HG03095 (cell line): ENCODE data around the gene COL23A1.

Experiments used
- ATAC-seq: cut with Tn5 transposase; IDR thresholded peaks from one replicate; pipeline ENCODE4 v1.9.1; 2021; ENCODE audit warnings: moderate library complexity; ENCODE audit not compliant: unreplicated experiment

The COL23A1 gene

DNA sequence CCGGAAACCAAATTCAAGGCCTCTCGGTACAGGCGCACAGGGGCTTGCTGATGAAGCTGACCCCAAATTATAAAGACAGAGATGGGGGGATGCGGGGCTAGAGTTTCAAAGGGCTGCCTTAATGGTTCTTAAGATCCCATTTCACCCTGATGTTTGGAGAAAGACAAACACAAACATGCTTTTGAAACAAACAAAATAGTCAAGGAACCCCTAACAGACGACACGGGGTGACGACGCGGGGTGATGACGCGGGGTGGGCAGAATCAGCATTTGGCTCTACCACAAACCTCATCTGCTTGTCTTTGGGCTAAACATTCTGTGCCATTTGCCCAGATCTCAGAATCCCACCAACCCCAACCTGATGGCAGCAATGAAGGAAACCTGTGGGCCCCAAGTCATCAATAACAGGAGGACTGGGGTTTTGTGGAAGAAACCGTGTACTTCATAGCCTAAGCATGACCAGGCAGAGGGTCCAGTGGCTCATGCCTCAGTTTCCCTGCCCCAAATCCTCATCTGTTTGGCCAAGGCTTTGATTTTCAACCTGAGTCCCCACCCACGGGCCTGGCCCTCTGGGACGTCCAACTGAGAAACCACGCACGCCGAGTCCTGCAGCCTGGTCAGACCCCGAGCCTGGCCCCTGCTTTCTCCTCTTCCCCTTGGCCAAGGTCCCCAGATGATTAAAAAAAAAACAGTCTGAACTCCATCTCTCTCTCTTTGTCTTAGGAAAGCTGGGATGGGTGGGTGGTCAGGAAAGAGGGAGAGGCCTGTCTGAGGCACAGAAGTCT lies 148.5 kb downstream of the COL23A1 start:
- ATAC-seq = no peak

DNA sequence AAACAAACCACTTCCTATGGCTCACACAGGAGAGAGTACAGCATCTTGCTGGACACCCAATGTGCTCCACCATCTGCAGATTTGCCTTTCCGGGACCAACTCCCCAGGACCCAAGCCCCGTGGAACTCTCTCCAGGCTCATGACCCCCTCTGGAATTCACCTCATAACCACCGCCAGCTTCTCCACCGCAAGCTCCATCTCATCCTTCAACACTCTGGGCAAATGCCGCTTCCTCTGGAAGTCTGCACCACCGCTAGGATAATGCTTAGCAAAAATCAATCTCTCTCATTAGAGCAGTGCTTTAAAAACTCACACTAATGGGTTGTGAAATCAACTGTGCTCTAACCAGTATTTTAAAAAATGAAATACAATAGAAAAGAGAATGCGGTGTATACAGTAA lies 150.0 kb downstream of the COL23A1 start:
- ATAC-seq = no peak

DNA sequence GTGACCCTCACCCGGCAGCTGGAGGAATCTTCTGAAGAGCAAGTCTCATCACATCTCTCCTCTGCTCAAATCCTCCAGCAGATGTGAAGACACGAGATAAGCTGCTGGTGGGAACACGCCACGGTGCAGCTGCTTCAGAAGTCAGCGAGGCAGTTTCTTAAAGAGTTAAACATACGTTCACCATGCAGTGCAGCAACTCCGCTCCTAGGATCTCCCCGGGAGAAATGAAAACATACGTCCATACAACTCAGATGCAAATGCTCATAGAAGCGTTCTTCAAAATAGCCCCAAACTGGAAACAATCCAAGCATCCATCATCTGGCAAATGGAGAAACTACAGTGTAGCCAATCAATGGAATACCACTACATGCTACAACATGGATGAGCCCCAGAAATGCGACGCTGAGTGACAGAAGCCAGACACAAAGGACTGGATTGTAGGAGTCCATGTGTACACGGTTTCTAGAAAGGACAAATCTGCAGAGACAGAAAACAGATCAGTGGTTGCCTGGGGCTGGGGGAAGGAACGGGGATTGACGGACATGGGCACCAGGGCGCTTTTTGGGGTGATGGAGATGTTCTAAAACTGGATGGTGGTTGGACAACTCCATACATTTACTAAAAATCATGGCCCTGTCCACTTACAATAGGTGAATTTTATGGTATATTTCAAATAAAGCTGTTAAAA lies 150.6 kb downstream of the COL23A1 start:
- ATAC-seq = no peak

DNA sequence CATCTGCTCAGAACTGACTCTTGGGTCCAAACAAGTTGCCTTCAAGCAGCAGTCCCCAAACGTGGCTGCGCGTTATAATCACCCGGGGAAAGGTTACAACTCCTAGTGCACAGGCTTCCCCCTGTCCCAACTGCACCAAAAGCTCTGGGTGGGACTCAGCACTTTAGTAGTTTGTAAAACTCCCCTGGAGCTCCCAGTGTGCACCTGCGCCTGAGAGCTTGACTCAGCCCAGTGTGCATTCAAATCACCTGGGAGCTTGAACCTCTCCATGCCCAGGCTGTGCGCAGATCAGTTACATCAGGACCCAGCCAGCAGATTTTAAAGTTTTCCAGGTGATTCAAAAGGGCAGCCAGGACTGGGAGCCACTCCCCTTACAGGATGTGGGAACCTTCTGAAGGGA lies 151.4 kb downstream of the COL23A1 start:
- no peak for ATAC-seq

DNA sequence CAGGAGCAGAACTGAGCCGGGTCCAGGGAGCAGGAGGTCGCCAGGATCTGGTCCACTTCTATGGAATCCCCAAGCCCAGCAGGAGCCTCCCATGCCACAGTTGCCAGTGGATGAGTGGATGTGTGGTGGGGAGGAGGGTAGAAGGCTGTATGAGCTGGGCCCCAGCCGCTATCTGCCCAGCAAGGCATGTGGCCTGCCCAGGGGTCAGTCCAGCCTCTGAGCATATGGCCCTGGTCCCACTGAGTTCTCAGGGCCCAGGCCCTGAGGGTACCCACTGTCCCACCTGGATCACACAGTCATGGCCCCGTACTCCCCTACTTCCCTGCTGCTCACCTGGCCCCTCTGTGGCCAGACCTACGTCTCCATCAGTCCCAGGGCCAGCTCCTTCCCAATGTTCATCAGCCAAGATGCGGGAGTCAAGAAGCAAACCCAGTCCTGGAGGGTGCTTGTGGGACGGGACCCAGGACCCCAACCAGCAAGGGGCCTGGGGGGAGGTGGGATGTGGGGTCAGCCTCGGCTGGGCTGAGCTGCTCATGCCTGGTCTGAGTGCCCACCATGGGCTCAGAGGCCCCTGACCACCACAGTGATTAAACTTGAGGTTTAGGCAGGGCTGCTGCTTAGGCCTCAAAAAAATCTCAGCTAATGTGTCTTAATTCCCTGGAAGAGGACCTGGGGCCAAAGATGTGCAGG lies 152.7 kb downstream of the COL23A1 start:
- no peak for ATAC-seq

DNA sequence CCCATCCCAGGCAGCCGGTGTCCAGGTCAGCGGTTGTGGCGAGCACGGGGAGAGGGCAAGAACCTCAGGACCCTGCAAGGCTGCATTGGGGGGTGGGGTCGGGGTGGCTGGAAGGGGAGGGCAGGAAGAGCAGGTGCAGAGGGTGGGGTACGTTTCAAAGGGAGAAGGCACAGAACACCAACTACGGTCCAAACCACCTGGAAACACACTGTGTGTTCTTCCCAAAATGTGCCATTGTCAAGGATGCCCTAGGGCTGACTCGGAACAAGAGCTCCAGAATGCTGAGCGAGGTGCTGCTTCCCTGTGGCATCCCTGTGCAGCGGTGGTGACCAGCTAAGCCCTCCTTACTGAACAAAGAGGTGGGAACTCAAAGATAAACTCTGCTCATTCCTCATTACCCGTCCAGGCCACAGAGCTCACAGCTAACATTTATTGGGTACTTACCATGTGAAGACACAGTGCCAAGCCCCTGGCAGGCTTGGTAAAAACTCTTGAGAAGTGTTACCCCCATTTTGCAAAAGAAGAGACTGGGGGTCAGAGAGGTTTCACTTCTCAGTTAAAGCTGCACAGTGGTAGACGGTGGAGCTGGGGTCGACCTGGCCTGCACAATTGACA lies 153.8 kb downstream of the COL23A1 start:
- ATAC-seq = no peak

DNA sequence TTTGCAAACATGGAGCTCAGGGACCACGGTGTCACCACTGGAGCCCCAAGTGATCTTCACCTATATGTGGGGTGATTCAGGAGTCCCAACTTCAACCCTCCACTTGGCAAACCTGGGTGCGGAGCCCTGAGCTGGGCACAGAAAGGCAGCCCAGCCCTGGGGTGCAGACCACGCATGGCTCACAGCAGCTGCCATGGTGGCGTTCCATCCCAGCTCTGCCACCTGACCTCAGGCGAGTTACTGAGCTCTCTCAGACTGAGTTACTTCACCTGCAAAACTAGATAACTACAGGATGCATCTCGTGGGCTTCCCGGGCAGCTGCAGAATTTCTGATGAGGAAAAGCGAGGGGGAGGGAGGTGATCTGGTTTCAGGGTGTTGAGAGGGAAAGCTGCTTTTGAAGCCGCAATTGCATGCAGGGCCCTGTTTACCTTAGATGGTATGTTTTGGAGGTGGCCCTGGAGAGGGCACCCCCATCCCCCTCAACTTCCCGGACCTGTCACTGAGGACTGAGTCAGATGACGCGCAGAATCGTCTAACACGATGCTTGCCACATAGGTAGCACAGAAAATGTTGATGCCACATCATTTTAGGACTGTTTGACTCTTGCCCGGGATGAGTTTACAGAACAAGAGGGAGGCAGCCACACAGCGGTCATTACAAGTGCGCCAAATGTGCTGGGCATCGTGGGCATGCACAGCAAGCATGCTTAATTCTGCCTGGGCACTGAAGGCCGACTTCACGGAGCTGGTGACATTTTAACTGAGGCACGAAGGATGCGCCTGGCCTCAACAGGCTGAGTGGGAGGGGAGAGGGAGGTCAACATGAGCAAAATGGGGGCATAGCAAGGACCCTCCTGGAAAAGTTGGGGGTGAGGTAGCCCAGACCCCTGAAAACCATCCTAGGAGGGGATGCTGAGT lies 154.6 kb downstream of the COL23A1 start:
- ATAC-seq = no peak

DNA sequence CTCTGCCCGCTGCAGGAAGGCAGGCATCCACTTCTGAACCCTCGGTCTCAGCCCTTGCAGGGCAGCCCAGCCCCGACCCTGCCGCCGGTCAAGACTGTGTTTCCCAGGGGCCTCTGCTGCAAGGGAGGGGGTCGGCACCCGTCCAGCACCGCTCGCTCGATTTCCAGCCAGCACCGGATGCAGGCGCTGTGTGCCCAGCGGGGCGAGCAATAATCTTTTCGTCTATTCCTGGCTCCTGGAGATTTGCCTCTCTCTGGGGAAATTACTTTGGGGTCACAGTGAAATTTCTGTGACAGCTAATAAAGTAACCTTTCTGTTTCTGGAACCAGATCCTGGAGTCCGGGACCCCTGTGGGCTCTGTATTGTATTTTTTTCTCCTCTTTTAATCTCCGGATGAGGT lies 155.3 kb downstream of the COL23A1 start:
- no peak for ATAC-seq

DNA sequence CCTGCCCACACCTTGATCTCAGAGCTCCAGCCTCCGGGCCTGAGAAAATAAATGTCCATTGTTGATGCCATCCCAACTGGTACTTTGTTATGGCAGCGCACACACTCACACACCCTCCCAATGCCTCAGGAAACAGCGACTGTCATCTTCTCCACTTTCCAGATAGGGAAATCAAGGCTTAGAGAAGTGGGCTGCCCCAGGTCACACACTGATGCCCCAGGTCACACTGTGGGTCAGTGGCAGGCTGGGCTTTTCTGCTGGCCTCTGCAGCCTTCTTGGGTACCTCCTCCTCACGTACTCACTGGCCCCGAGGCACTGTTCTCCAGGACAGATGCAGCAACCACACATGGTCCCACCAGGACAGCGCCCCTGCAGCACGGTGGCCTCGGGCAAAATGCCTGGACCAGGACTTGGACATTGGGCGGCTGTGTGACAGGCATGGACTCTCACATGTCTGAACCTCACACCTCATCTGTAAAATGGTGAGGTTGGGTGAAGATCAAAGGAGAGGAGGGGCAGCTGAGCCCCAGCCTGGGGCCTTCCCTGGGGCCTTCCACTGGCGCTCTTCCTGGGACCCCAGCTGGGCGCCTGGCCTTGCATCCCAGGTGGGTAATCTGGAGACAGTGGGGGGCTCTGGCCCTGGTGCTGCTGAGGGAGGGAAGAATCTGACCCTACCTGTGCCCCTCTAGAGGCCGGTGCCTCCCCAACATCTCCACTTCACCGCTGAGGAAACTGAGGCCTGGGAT lies 156.0 kb downstream of the COL23A1 start:
- no peak for ATAC-seq

DNA sequence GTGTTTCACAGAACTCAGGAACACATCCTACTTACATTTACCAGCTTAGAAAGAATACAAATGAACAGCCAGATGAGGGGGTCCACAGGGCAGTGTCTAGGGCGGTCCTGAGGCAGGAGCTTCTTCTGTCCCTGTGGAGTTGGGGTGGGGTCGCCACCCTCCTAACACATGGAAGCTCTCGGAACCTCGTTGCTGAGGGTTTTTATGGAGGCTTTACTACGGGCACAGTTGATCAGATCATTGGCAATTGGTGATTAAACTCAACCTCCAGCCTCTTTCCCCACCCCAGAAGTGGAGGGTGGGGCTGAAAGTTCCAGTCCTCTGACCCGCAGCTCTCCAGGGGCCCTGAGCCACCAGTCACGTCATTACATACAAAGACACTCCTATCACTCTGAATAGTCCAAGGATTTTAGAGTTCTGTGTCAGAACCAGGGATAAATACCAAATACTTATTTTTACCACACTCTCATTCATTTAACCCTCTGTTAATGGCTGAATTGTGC lies 156.9 kb downstream of the COL23A1 start:
- no peak for ATAC-seq

DNA sequence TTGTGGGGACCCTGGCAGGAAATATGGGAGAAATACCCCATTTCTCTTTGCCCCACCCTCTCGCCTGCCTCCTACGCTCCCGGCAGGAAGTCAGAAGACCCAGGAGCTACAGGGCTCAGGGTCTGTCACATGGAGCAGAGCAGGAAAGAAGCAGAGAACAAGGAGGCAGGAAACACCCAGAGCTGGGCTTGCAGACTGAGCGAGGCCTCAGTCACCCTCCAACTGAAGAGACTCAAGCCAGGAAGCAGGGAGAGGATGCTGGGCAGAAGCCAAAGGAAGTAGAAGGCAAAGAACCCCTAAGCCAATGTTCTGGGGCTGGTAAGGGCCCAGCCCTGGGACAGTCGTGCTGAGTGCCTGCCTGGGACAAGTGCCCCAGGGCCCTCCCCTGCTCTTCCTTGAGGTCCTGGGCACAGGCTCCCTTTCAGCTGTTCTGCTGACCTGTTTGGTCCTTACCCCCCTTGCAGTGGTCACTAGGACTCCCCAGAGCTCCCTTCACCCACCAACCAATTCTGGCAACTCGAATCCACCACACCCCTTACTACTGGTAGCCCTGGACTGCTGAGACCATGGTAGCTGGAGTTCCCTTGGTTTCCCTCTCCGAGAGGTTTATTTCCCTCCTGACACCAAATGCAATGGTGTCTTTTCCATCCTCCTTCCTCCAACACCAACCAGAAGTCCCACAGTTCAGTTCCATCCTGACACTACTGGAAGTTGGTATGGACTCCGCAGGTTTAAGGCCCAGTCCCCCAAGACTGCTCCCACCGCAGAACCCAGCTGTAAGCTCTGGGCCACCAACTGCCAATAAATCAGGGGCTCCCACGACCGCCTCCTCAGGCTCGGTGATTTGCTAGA lies 157.5 kb downstream of the COL23A1 start:
- ATAC-seq = no peak

DNA sequence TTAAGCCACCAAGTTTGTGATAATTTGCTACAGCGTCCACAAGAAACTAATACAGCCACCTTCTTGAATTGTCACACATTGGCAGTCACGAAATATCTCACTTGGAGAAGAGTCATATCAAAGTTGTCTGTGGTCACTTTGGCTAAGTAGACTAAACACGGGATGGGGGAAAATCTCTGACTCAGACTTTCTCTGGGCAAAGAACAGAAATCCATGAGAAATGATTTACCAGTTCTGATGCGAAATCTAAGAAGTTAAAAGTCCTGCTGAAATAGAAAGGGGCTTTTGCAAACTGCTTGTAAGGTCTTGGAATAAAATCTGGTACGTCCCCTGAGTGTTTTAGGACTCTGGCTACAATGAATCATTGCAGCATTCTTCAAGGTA lies 158.4 kb downstream of the COL23A1 start:
- no peak for ATAC-seq

DNA sequence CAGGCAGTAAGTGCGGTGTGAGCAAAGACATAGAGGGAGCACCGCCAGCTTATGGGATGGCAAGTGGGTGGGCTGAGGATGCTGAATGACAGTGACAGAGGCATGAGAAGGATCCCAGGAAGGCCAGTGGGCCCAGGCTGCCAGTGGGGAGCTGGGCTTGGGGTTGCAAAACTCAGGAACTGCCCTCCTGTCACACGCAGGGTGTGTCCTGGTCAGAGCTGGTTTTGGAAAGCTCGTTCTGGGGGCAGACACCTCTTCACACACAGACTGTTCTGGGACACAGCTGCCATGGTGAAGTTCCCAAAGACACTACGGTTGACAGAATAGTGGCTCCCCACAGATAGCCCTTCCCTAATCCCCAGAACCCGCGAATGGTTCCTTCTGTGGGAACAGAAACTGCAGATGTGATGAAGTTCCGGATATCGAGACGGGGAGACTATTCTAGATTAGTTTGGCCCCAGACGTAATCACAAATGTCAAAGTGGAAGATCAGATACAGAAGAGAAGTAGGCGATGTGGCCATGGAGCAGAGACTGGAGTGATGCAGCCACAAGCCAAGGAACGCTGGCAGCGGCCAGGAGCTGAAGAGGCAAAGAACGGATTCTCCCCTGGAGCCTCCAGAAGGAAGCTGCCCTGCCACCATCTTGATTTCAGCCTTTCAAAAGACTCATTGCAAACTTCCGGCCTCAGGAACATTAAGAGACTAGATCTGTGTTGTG lies 159.0 kb downstream of the COL23A1 start:
- ATAC-seq = no peak

DNA sequence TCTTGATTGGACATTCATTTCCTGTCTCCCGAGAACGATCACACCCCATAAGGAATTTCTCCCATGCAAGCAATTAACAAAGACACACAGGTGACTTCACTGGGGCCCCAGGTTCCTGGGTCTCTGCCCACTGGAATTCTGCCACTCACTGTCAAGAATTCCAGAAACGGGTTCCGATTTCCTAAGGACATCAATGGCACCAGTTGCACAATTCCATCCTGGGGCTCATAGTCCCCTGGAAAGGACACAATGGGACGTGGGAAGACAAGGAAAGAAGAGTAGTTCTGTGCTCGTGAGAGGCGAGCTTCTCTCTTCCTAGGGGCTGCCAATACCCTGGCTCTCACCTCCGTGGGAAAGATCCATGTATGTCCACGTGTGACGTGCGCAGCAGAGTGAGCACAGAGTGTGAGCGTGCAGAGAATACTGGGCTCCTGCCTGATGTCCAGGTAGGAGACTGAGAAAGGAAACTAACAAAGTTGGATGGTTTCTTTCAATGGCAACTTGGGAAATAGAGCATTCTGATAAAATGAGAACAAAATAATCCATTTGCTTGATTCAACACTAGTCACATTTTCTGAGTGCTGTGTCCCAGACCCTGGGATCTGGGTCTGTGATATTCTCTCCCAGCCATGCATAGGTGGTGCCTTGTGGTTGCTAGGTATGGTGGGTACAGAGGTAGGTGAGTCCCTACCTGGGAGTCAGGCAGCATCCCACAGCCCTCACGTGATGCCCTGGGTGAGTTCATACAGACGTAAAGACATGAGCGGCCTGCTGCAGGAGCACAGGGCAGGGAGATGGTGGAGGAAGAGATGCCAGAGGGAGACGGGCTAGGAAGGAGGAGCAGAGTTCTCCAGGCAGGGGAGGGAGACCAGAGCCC lies 159.8 kb downstream of the COL23A1 start:
- ATAC-seq = no peak

DNA sequence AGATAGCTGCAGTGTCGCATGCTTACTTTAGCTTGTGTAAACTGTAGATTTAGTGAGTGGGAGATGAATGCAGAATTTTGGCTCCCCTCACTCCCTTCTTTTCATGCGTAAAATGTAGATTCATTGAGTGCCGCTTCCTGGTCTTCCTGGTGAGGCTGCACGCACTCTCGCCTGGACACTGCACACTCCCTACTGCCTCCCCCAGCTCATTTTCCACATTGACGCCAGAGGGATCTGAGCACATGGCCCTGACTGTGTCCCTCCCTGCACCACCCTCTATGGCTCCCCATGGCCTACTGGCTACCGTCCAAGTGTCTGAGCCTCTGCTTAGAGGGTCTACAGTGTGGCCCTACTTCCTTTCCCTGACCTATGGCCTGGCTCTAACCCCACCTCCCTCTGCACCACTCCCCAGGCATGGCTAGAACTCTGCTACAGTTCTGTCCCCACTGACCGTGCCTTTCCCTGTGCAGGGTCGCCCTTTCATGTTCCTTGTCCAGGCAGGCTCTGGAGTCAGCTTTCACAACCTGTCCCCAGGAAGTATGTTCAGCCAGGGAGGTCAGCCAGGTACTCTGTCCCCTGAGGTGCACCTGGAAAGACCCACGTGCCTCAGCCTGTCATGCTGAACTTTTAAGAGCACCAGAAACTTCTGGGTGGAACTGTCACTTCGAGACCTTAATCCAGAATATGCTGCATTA lies 160.6 kb downstream of the COL23A1 start:
- no peak for ATAC-seq

DNA sequence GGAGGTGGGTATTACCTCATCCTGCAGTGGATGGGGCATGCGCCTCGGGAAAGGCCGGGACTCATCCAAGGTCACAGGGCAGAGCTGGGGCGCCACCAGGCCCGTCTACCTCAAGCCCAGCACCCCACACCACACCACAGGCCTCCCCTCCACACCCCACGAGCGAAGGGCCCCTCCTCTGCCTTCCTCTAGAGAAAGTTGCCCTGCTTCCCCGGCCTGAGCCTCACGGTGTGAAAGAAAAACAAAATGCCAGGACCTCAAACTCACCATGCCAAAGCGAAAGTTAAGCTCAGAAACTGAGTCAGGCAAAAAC lies 161.1 kb downstream of the COL23A1 start:
- no peak for ATAC-seq
